HepG2 (cell line): Measurements from ENCODE around the gene KTN1. TPM values are rescaled to one million over a fixed set of nuclear protein-coding genes. Genes with fewer than 3 reads are reported as not detected.
A peak's percentile ranks its signal among the peaks of the same experiment; 100 is the strongest.

Experiments
- ATAC-seq: fragments of 200-7000 bp; cut with Tn5 transposase; 3 replicates; pipeline ENCODE4 v1.9.1; 2020; ENCODE audit warnings: mild to moderate bottlenecking, moderate library complexity
- Bru-seq: library from RNA; stranded (reverse); fragments of 400-500 nt; gene quantifications from one replicate; lab custom pipeline; 2021; lab: Mats Ljungman, UMichigan
- BruChase-seq, 2 experiments: library from RNA; stranded (reverse); fragments of 400-500 nt; gene quantifications; one replicate each; lab custom pipeline; 2021; lab: Mats Ljungman, UMichigan
- BruUV-seq: library from RNA; stranded (reverse); fragments of 400-500 nt; replicated peaks from 2 replicates; lab custom pipeline; 2021; lab: Mats Ljungman, UMichigan
- CTCF ChIA-PET: fragments of 300-600 bp; formaldehyde crosslinking; extraction: SDS; loops from one replicate; lab custom pipeline; 2021; ENCODE audit warnings: low total read pairs, inconsistent platforms, low intra/inter-chr PET ratio; lab: Yijun Ruan, JAX
- POLR2A ChIA-PET: fragments of 350-600 bp; sonication (Branson Sonifier 250); formaldehyde crosslinking; loops from one replicate; lab custom pipeline; 2020; ENCODE audit warnings: antibody characterized with exemption, inconsistent platforms; lab: Yijun Ruan, JAX
- DNase-seq: peaks from one replicate; pipeline ENCODE4 v3.0.0-alpha.2; 2015; ENCODE audit warnings: low spot score
- FAIRE-seq: peaks from 3 replicates; lab custom pipeline; 2011; peaks lifted over from hg19 to GRCh38; lab: Jason Lieb, UNC
- H2AFZ ChIP-seq: one replicate; pipeline ENCODE4 v1.6.1; 2011; ENCODE audit warnings: low read length, inconsistent platforms
- H3K27ac ChIP-seq: fragments of 300-600 bp; 3 replicates; pipeline ENCODE4 v1.8.0; 2011; ENCODE audit warnings: mixed run types, mild to moderate bottlenecking, mixed read lengths, low read length, inconsistent platforms; ENCODE audit not compliant: insufficient read depth; ENCODE audit errors: extremely low read length
- H3K27me3 ChIP-seq, 2 experiments: fragments of 200-600 bp in 1 of 2; 2 replicates in 1 of 2; 3 replicates in 1 of 2; pipeline versions ENCODE4 v1.6.0 to v1.8.0; 2011; ENCODE audit warnings: low read length in 2 of 2, mild to moderate bottlenecking in 2 of 2, moderate library complexity in 2 of 2, inconsistent platforms in 1 of 2; ENCODE audit not compliant: insufficient read depth in 2 of 2, control insufficient read depth in 1 of 2
- H3K36me3 ChIP-seq, 2 experiments: fragments of 200-600 bp in 1 of 2; replicated peaks in 1 of 2; 2 replicates in 1 of 2; 3 replicates in 1 of 2; pipeline versions ENCODE4 v1.5.1 to v1.8.0; 2011; ENCODE audit warnings: low read length in 2 of 2, inconsistent platforms in 1 of 2; ENCODE audit not compliant: insufficient read depth in 2 of 2, control insufficient read depth in 1 of 2
- H3K4me1 ChIP-seq: 2 replicates; pipeline ENCODE4 v1.5.1; 2012; ENCODE audit warnings: low read length, inconsistent platforms; ENCODE audit not compliant: insufficient read depth
- H3K4me2 ChIP-seq: 2 replicates; pipeline ENCODE4 v1.6.0; 2011; ENCODE audit warnings: low read depth, low read length, inconsistent platforms
- H3K4me3 ChIP-seq, 3 experiments: fragments of 200-600 bp in 1 of 3; sonication (generic), shearing (Covaris generic) in 1 of 3; replicated peaks in 1 of 3; 2 replicates each; pipeline ENCODE4 v1.5.1; 2011 to 2016; ENCODE audit warnings: low read length in 3 of 3, inconsistent platforms in 2 of 3, low read depth in 2 of 3, mild to moderate bottlenecking in 2 of 3, control low read depth in 1 of 3, mixed read lengths in 1 of 3; ENCODE audit not compliant: insufficient read depth in 1 of 3
- H3K79me2 ChIP-seq: one replicate; pipeline ENCODE4 v1.6.1; 2011; ENCODE audit warnings: low read length, inconsistent platforms; ENCODE audit not compliant: insufficient read depth
- H3K9ac ChIP-seq: 2 replicates; pipeline ENCODE4 v1.6.0; 2011; ENCODE audit warnings: mild to moderate bottlenecking, low read depth, low read length, inconsistent platforms; ENCODE audit not compliant: insufficient read depth
- H3K9me3 ChIP-seq: 2 replicates; pipeline ENCODE4 v1.5.1; 2012; ENCODE audit warnings: mild to moderate bottlenecking, low read length
- H4K20me1 ChIP-seq: 2 replicates; pipeline ENCODE4 v1.6.0; 2011; ENCODE audit warnings: inconsistent platforms, mild to moderate bottlenecking, low read length, moderate library complexity; ENCODE audit not compliant: insufficient read depth
- CHD2 ChIP-seq: IDR thresholded peaks from 2 replicates; pipeline ENCODE4 v1.6.1; 2011; ENCODE audit warnings: low read depth, low read length, improper control_type of control experiment
- MTA1 ChIP-seq: sonication (generic); formaldehyde crosslinking; IDR thresholded peaks from 2 replicates; pipeline ENCODE4 v1.4.0; 2020; ENCODE audit warnings: missing genetic modification reagents, mild to moderate bottlenecking, borderline replicate concordance
- NFYC ChIP-seq: IDR thresholded peaks from 2 replicates; pipeline ENCODE4 v1.6.1; 2016; ENCODE audit warnings: missing genetic modification reagents, missing compliant biosample characterization
- PATZ1 ChIP-seq: sonication (generic); formaldehyde crosslinking; IDR thresholded peaks from 2 replicates; pipeline ENCODE4 v1.4.0; 2020; ENCODE audit warnings: missing genetic modification reagents
- PAXIP1 ChIP-seq: sonication (generic); formaldehyde crosslinking; conservative IDR thresholded peaks from 2 replicates; pipeline ENCODE4 v1.4.0; 2020; ENCODE audit warnings: mild to moderate bottlenecking, missing genetic modification reagents, moderate library complexity
- RFX1 ChIP-seq: fragments of 450-650 bp; IDR thresholded peaks from 2 replicates; pipeline ENCODE4 v1.6.1; 2017
- TGIF2 ChIP-seq: IDR thresholded peaks from 2 replicates; pipeline ENCODE4 v1.6.1; 2016; ENCODE audit warnings: control low read depth, missing compliant biosample characterization
- YEATS2 ChIP-seq: sonication (generic); formaldehyde crosslinking; IDR thresholded peaks from 2 replicates; pipeline ENCODE4 v1.4.0; 2020; ENCODE audit warnings: missing genetic modification reagents, borderline replicate concordance
- ZNF205 ChIP-seq: IDR thresholded peaks from 2 replicates; pipeline ENCODE4 v1.6.1; 2018; ENCODE audit warnings: missing biosample characterization, missing genetic modification reagents
- ZNF333 ChIP-seq: sonication (generic); formaldehyde crosslinking; IDR thresholded peaks from 2 replicates; pipeline ENCODE4 v1.4.0; 2020; ENCODE audit warnings: mild to moderate bottlenecking, missing genetic modification reagents, borderline replicate concordance
- ZSCAN25 ChIP-seq: sonication (generic); formaldehyde crosslinking; IDR thresholded peaks from 2 replicates; pipeline ENCODE4 v1.8.0; 2022; ENCODE audit warnings: mild to moderate bottlenecking, missing genetic modification reagents
- ZZZ3 ChIP-seq: sonication (generic); formaldehyde crosslinking; IDR thresholded peaks from 2 replicates; pipeline ENCODE4 v1.4.0; 2020; ENCODE audit warnings: missing genetic modification reagents, mild to moderate bottlenecking, borderline replicate concordance
- WGBS: methylation state at CpG from one replicate; pipeline ENCODE4 v1.1.6; 2017; ENCODE audit warnings: low lambda C conversion rate; 5-methylcytosine and 5-hydroxymethylcytosine counted together
- in situ Hi-C: cut with HindIII; loops from 2 replicates; pipeline ENCODE4 v1.10.0; 2017; ENCODE audit warnings: low pct_unique_long_range_greater_than_20kb; ENCODE audit not compliant: extremely low pct_ligation_motif_present
- intact Hi-C: fragments of 100-400 bp; cut with micrococcal nuclease; formaldehyde crosslinking; loops from one replicate; pipeline ENCODE4 v1.10.0; 2022; ENCODE audit not compliant: unreplicated experiment
- long read RNA-seq, 2 experiments: library from RNA in 1 of 2; library from polyadenylated mRNA in 1 of 2; stranded (forward) in 1 of 2; unstranded in 1 of 2; transcript quantifications; one replicate each; pipeline ENCODE4 v2.0.0, GENCODE V29; 2019 to 2022
- polyA minus RNA-seq, 3 experiments: library from RNA; depleted of rRNA, polyadenylated mRNA; stranded (reverse); fragments of >200 nt; gene quantifications; 2 replicates each; pipeline ENCODE4 v1.2.3, GENCODE V29; 2011; ENCODE audit warnings: low replicate concordance in 1 of 3
- polyA plus RNA-seq, 8 experiments: library from polyadenylated mRNA; depleted of rRNA in 3 of 8; stranded (reverse) in 7 of 8; unstranded in 1 of 8; fragments of >200 nt; fragmentation: Illumina TruSeq in 4 of 8; extraction: Trizol in 4 of 8; gene quantifications; 2 replicates each; pipeline versions ENCODE4 v1.2.1 to v1.2.3, GENCODE V29; 2011 to 2016; ENCODE audit warnings: low read depth in 4 of 8, missing spikeins in 1 of 8, mixed read lengths in 1 of 8; ENCODE audit not compliant: insufficient read depth in 1 of 8
- total RNA-seq, 5 experiments: library from RNA; depleted of rRNA; stranded (reverse); fragments of >200 nt; fragmentation: Illumina TruSeq; extraction: Trizol; gene quantifications; 2 replicates each; pipeline ENCODE4 v1.2.3, GENCODE V29; 2016; ENCODE audit warnings: low read depth in 1 of 5

KTN1 gene
- total RNA-seq (2016; rRNA removed; fragmentation: Illumina TruSeq; extraction: Trizol) (138 and 169 TPM in 2 replicates), polyA plus RNA-seq (2011; rRNA removed) (43.3 and 60.6 TPM in 2 replicates), polyA minus RNA-seq (2011; rRNA and poly(A)+ RNA removed; ENCODE audit: low replicate concordance) (12.2 and 19.3 TPM in 2 replicates), Bru-seq, nascent RNA (percentile 92 among the genes with signal in this experiment), BruChase-seq, experiment 1, labeled RNA remaining after a 6-hour chase (percentile 90 among the genes with signal in this experiment), BruChase-seq, experiment 2, labeled RNA remaining after a 2-hour chase (percentile 92 among the genes with signal in this experiment)
- 28.3 and 35.6 TPM in 2 replicates for total RNA-seq (2016; cell fraction: cytosol; rRNA removed; fragmentation: Illumina TruSeq; extraction: Trizol; ENCODE audit: low read depth)
- 136 and 165 TPM in 2 replicates for total RNA-seq (2016; cell fraction: insoluble cytoplasmic fraction; rRNA removed; fragmentation: Illumina TruSeq; extraction: Trizol)
- 68.6 and 81.8 TPM in 2 replicates for total RNA-seq (2016; cell fraction: membrane; rRNA removed; fragmentation: Illumina TruSeq; extraction: Trizol)
- 209 and 237 TPM in 2 replicates for total RNA-seq (2016; cell fraction: nucleus; rRNA removed; fragmentation: Illumina TruSeq; extraction: Trizol)
- 22.9 and 39.5 TPM in 2 replicates for polyA plus RNA-seq (2011; cell fraction: cytosol; rRNA removed)
- polyA plus RNA-seq (2011; cell fraction: nucleus; rRNA removed) = 36.7 and 39.6 TPM in 2 replicates
- 91.0 and 125 TPM in 2 replicates for polyA plus RNA-seq (2012)
- polyA plus RNA-seq (2016; cell fraction: cytosol; fragmentation: Illumina TruSeq; extraction: Trizol; ENCODE audit: low read depth) = 12.0 and 13.7 TPM in 2 replicates
- 100.0 and 102 TPM in 2 replicates for polyA plus RNA-seq (2016; cell fraction: insoluble cytoplasmic fraction; fragmentation: Illumina TruSeq; extraction: Trizol; ENCODE audit: low read depth)
- polyA plus RNA-seq (2016; cell fraction: membrane; fragmentation: Illumina TruSeq; extraction: Trizol; ENCODE audit: low read depth) = 31.3 and 39.9 TPM in 2 replicates
- polyA plus RNA-seq (2016; cell fraction: nucleus; fragmentation: Illumina TruSeq; extraction: Trizol; ENCODE audit: insufficient read depth, low read depth) = 225 and 226 TPM in 2 replicates
- 57.0 and 63.6 TPM in 2 replicates for polyA minus RNA-seq (2011; cell fraction: cytosol; rRNA and poly(A)+ RNA removed)
- polyA minus RNA-seq (2011; cell fraction: nucleus; rRNA and poly(A)+ RNA removed) = 265 and 273 TPM in 2 replicates
- long read RNA-seq, experiment 1, full-length matches to known transcripts = 1 of 82 reads
- long read RNA-seq, experiment 1, partial matches to known transcripts = 75 of 82 reads
- long read RNA-seq, experiment 1, other reads (novel, unspliced or antisense) = 6 of 82 reads
- long read RNA-seq, experiment 2, full-length matches to known transcripts = 4 of 116 reads
- long read RNA-seq, experiment 2, partial matches to known transcripts = 82 of 116 reads
- long read RNA-seq, experiment 2, other reads (novel, unspliced or antisense) = 30 of 116 reads

- Histone ChIP-seq H3K9ac (peak within 1 kb of the TSS; percentile 89), H3K27ac (peak within 1 kb of the TSS; percentile 90), H3K4me3 (peak within 1 kb of the TSS; percentile 92 to 98 (median 98)), H2AFZ (peak within 1 kb of the TSS; percentile 45), H3K79me2 (peaks cover 48% of the 10 kb centered on the region), H3K36me3 (peaks cover 0 to 2% of the 10 kb centered on the region in 2 experiments; a peak in 2 of 5 replicates), H3K9me3 (no peaks in the 10 kb centered on the region), H3K27me3 (no peaks in the 10 kb centered on the region; a peak in 1 of 5 replicates), H3K4me2 (peak within 1 kb of the TSS; percentile 88), H3K4me1 (peaks cover 53% of the 10 kb centered on the region), H4K20me1 (peaks cover 39% of the 10 kb centered on the region)
- no TSS peak for BruUV-seq
- in situ Hi-C loops = no loop called here
- WGBS = 0% methylated on average over 6 of the region's 96 CpGs
- POLR2A ChIA-PET = interaction anchor here (0.6 to 1.4 kb wide), 2 partner anchors 20 to 26 kb away, joined by 4 read pairs; no protein-coding TSS in a partner anchor
- intact Hi-C loops = loop anchor here (1.0 to 10.0 kb wide), 3 partner anchors 19 to 305 kb away; partner anchors contain the start of gene FBXO34
- DNase-seq (peak; percentile 50), FAIRE-seq (no peak), ATAC-seq (peak; percentile 91)
- CTCF ChIA-PET = no interaction called here
- peak; percentile 36; the same call in 1 of the 2 replicates for TF ChIP-seq TGIF2
- no peak for TF ChIP-seq RFX1
- no peak for TF ChIP-seq ZNF333 (CRISPR knock-in tag)
- TF ChIP-seq PAXIP1 (CRISPR knock-in tag) = no peak
- 0 out of 2 replicates have a peak, but pooled peaks have one; percentile 34 for TF ChIP-seq ZNF205 (CRISPR knock-in tag)
- TF ChIP-seq MTA1 (CRISPR knock-in tag) = no peak
- peak; percentile 72 for TF ChIP-seq CHD2
- no peak for TF ChIP-seq NFYC
- peak; percentile 23; the same call in 1 of the 2 replicates for TF ChIP-seq PATZ1
- 0 out of 2 replicates have a peak, but pooled peaks have one; percentile 54 for TF ChIP-seq ZSCAN25 (CRISPR knock-in tag)
- no peak for TF ChIP-seq ZZZ3 (CRISPR knock-in tag)
- peak; percentile 34; the same call in 1 of the 2 replicates for TF ChIP-seq YEATS2 (CRISPR knock-in tag)
Measured at GRCh38 chr14:55579724-55580469, at the start of gene KTN1. KTN1 (plus strand) TSS chr14:55580207; CDS start chr14:55612049, 31,842 bp downstream.
